Measurements from ENCODE around the gene GPRASP3. TPM values are rescaled to one million over a fixed set of nuclear protein-coding genes. Genes with fewer than 3 reads are reported as not detected.

The GPRASP3 gene
- total RNA-seq, 4 donors from 2014 or later = 3.7 to 6.9 (median 4.6) TPM

GRCh38 chrX:102727761-102728160 lies 7.2 kb downstream of the GPRASP3 start:
- H3K36me3 ChIP-seq = no peaks in the 10 kb centered on the region
- intact Hi-C loops (cut with DNase I) = no loop called here
- TF ChIP-seq POLR2AphosphoS5 (IDR thresholded peaks at IDR 0.05) (no peak), EP300 (IDR thresholded peaks at IDR 0.05) (no peak), POLR2A (IDR thresholded peaks at IDR 0.05; ENCODE audit: low read depth) (no peak)
- 29% methylated on average over 1 of the region's 1 CpG for WGBS
- no peaks in the 10 kb centered on the region for H3K4me1 ChIP-seq
- DNase-seq (ENCODE audit: extremely low spot score) = no peak
- no peak overlapping the region for H3K4me3 ChIP-seq
- no peaks in the 10 kb centered on the region for H3K27me3 ChIP-seq
- no peaks in the 10 kb centered on the region for H3K9me3 ChIP-seq
- H3K27ac ChIP-seq (replicated peaks in 1 of 4) = no peak overlapping the region

- no peak overlapping the region for H3K4me3 ChIP-seq
- H3K27me3 ChIP-seq = no peaks in the 10 kb centered on the region
- no peaks in the 10 kb centered on the region for H3K9me3 ChIP-seq
- intact Hi-C loops (cut with DNase I) = no loop called here
- no peaks in the 10 kb centered on the region for H3K4me1 ChIP-seq
- TF ChIP-seq POLR2A (IDR thresholded peaks at IDR 0.05; ENCODE audit: low read depth) = no peak
- no peaks in the 10 kb centered on the region for H3K36me3 ChIP-seq
- DNase-seq (ENCODE audit: extremely low spot score) = no peak
- 93% methylated on average over 1 of the region's 1 CpG for WGBS
- no peak overlapping the region for H3K27ac ChIP-seq (replicated peaks in 1 of 4)
Observed at GRCh38 chrX:102728646-102729045, 8.1 kb downstream of the GPRASP3 start.

GRCh38 chrX:102739657-102740056 lies 19.1 kb downstream of the GPRASP3 start:
- no peak overlapping the region for H3K27ac ChIP-seq (replicated peaks in 1 of 4)
- no peak overlapping the region for H3K4me3 ChIP-seq
- intact Hi-C loops (cut with DNase I) = no loop called here
- H3K4me1 ChIP-seq = no peaks in the 10 kb centered on the region
- H3K9me3 ChIP-seq = no peaks in the 10 kb centered on the region
- no peak for DNase-seq (ENCODE audit: extremely low spot score)
- no peaks in the 10 kb centered on the region for H3K36me3 ChIP-seq
- 68% methylated on average over 7 of the region's 7 CpGs for WGBS
- no peaks in the 10 kb centered on the region for H3K27me3 ChIP-seq
- TF ChIP-seq EP300 (IDR thresholded peaks at IDR 0.05) (no peak), POLR2AphosphoS5 (IDR thresholded peaks at IDR 0.05) (no peak), CTCF (IDR thresholded peaks at IDR 0.05) (no peak), POLR2A (IDR thresholded peaks at IDR 0.05; ENCODE audit: low read depth) (no peak)

- TF ChIP-seq EP300 (IDR thresholded peaks at IDR 0.05) (no peak), CTCF (IDR thresholded peaks at IDR 0.05) (no peak), POLR2A (IDR thresholded peaks at IDR 0.05; ENCODE audit: low read depth) (no peak), POLR2AphosphoS5 (IDR thresholded peaks at IDR 0.05) (no peak)
- WGBS = 71% methylated on average over 1 of the region's 1 CpG
- no peak overlapping the region for H3K4me3 ChIP-seq
- no peaks in the 10 kb centered on the region for H3K36me3 ChIP-seq
- DNase-seq (ENCODE audit: extremely low spot score) = no peak
- no peak overlapping the region for H3K27ac ChIP-seq (replicated peaks in 1 of 4)
- no peaks in the 10 kb centered on the region for H3K9me3 ChIP-seq
- H3K27me3 ChIP-seq = no peaks in the 10 kb centered on the region
- intact Hi-C loops (cut with DNase I) = no loop called here
- H3K4me1 ChIP-seq = peaks cover 0 to 8% (median 6%) of the 10 kb centered on the region in 4 donors
Observed at GRCh38 chrX:102744307-102744706, 23.8 kb downstream of the GPRASP3 start.

GRCh38 chrX:102745513-102745856 lies 24.9 kb downstream of the GPRASP3 start:
- TF ChIP-seq POLR2A (IDR thresholded peaks at IDR 0.05; ENCODE audit: low read depth) = no peak
- TF ChIP-seq CTCF (IDR thresholded peaks at IDR 0.05) = no peak
- no peak for TF ChIP-seq POLR2AphosphoS5 (IDR thresholded peaks at IDR 0.05)
- TF ChIP-seq EP300 (IDR thresholded peaks at IDR 0.05) = no peak
- 25% methylated on average over 8 of the region's 14 CpGs for WGBS

More at GRCh38 chrX:102745513-102745856, 24.9 kb downstream of the GPRASP3 start:
- peaks cover 0 to 8% (median 6%) of the 10 kb centered on the region in 4 donors for H3K4me1 ChIP-seq
- no peaks in the 10 kb centered on the region for H3K36me3 ChIP-seq
- H3K27ac ChIP-seq (replicated peaks in 1 of 4) = no peak overlapping the region
- H3K4me3 ChIP-seq = peak overlapping the region; percentile 56 to 65 (median 56)
- intact Hi-C loops (cut with DNase I) = no loop called here
- H3K27me3 ChIP-seq = no peaks in the 10 kb centered on the region
- no peak for DNase-seq (ENCODE audit: extremely low spot score)
- no peaks in the 10 kb centered on the region for H3K9me3 ChIP-seq

Data from esophagus muscularis mucosa (tissue), 4 donors.